B cell (primary cell): ENCODE measurements around the gene PHC2. TPM values are rescaled to one million over a fixed set of nuclear protein-coding genes. Genes with fewer than 3 reads are reported as not detected.

Source experiments
- ATAC-seq: fragments of 200-7000 bp; cut with Tn5 transposase; one replicate; pipeline ENCODE4 v1.10.0; 2021; ENCODE audit warnings: low read depth, mild to moderate bottlenecking, moderate number of reproducible peaks, moderate library complexity
- CTCF ChIA-PET: fragments of 350-600 bp; sonication (Branson Sonifier 250); formaldehyde crosslinking; loops from one replicate; lab custom pipeline; 2021; ENCODE audit warnings: antibody characterized with exemption, inconsistent platforms; lab: Charles Lee
- POLR2A ChIA-PET: fragments of 350-600 bp; sonication (Branson Sonifier 250); formaldehyde crosslinking; loops from one replicate; lab custom pipeline; 2021; ENCODE audit warnings: antibody characterized with exemption; lab: Charles Lee
- DNase-seq: peaks from one replicate; pipeline ENCODE4 v3.0.0; 2013
- H2AFZ ChIP-seq: 2 replicates; pipeline ENCODE4 v1.6.1; 2012; ENCODE audit warnings: mild to moderate bottlenecking, low read depth, low read length; ENCODE audit not compliant: insufficient read depth, poor library complexity, severe bottlenecking
- H3K27ac ChIP-seq, 2 donors: 1 replicate in 1 of 2; 2 replicates in 1 of 2; pipeline ENCODE4 v1.5.1; 2012 to 2013; ENCODE audit warnings: low read length in 2 of 2, mild to moderate bottlenecking in 2 of 2, moderate library complexity in 1 of 2
- H3K27me3 ChIP-seq, 4 experiments: fragments of 200-600 bp in 1 of 4; sonication (generic) in 1 of 4; replicated peaks in 1 of 4; 1 replicate in 2 of 4; 2 replicates in 2 of 4; pipeline versions ENCODE4 v1.6.1 to v1.7.0; 2013 to 2016; ENCODE audit warnings: low read length in 3 of 4, mild to moderate bottlenecking in 2 of 4, mixed read lengths in 1 of 4, moderate library complexity in 1 of 4; ENCODE audit not compliant: insufficient read depth in 4 of 4, control insufficient read depth in 3 of 4; ENCODE audit errors: control extremely low read depth in 1 of 4
- H3K36me3 ChIP-seq, 2 experiments: replicated peaks in 1 of 2; 1 replicate in 1 of 2; 2 replicates in 1 of 2; pipeline versions ENCODE4 v1.6.1 to v1.7.1; 2013; ENCODE audit warnings: low read length in 1 of 2; ENCODE audit not compliant: insufficient read depth in 2 of 2, control insufficient read depth in 1 of 2; ENCODE audit errors: control extremely low read depth in 1 of 2, extremely low read depth in 1 of 2
- H3K4me1 ChIP-seq, 2 donors: fragments of 200-600 bp in 1 of 2; sonication (generic) in 1 of 2; 1 replicate in 1 of 2; 2 replicates in 1 of 2; pipeline versions ENCODE4 v1.5.1 to v1.6.1; 2013 to 2017; ENCODE audit warnings: low read length in 2 of 2; ENCODE audit not compliant: control insufficient read depth in 2 of 2, insufficient read depth in 2 of 2
- H3K4me2 ChIP-seq: replicated peaks from 2 replicates; pipeline ENCODE3; 2012; ENCODE audit warnings: mild to moderate bottlenecking, low read depth, low read length; ENCODE audit not compliant: poor library complexity, severe bottlenecking
- H3K4me3 ChIP-seq, 5 experiments: fragments of 200-600 bp in 1 of 5; sonication (generic) in 1 of 5; 1 replicate in 3 of 5; 2 replicates in 2 of 5; pipeline versions ENCODE4 v1.5.1 to v1.7.0; 2011 to 2016; ENCODE audit warnings: low read length in 4 of 5, mild to moderate bottlenecking in 4 of 5, low read depth in 2 of 5, control low read depth in 1 of 5, moderate library complexity in 1 of 5; ENCODE audit not compliant: insufficient read depth in 1 of 5; ENCODE audit errors: control extremely low read depth in 1 of 5, extremely low read depth in 1 of 5
- H3K79me2 ChIP-seq: fragments of 200-600 bp; sonication (generic); one replicate; pipeline ENCODE4 v1.6.0; 2016; ENCODE audit warnings: low read length; ENCODE audit not compliant: control insufficient read depth, insufficient read depth
- H3K9ac ChIP-seq: fragments of 200-600 bp; sonication (generic); 2 replicates; pipeline ENCODE4 v1.6.1; 2017; ENCODE audit warnings: mild to moderate bottlenecking, low read length, moderate library complexity
- H3K9me3 ChIP-seq, 3 donors: one replicate each; pipeline versions ENCODE4 v1.6.1 to v1.7.1; 2013; ENCODE audit warnings: low read length in 2 of 3; ENCODE audit not compliant: control insufficient read depth in 2 of 3, insufficient read depth in 1 of 3; ENCODE audit errors: control extremely low read depth in 1 of 3
- H4K20me1 ChIP-seq: 2 replicates; pipeline ENCODE4 v1.6.0; 2012; ENCODE audit warnings: mild to moderate bottlenecking, low read length; ENCODE audit not compliant: insufficient read depth, control insufficient read depth, poor library complexity, severe bottlenecking
- H3K27ac Mint-ChIP-seq: one replicate; pipeline ENCODE4 v1.8.0; 2021; ENCODE audit warnings: mixed read lengths
- H3K27me3 Mint-ChIP-seq: one replicate; pipeline ENCODE4 v1.8.0; 2021; ENCODE audit warnings: mixed read lengths
- H3K4me1 Mint-ChIP-seq: one replicate; pipeline ENCODE4 v1.8.0; 2021; ENCODE audit warnings: mixed read lengths
- H3K4me3 Mint-ChIP-seq: one replicate; pipeline ENCODE4 v1.8.0; 2021; ENCODE audit warnings: mixed read lengths
- H3K9me3 Mint-ChIP-seq: one replicate; pipeline ENCODE4 v1.8.0; 2022; ENCODE audit warnings: mixed read lengths; ENCODE audit not compliant: insufficient read depth
- CTCF ChIP-seq: fragments of 200-600 bp; IDR thresholded peaks from one replicate; pipeline ENCODE4 v1.8.0; 2022; ENCODE audit warnings: antibody characterized with exemption, mild to moderate bottlenecking
- EZH2 ChIP-seq: IDR thresholded peaks from 2 replicates; pipeline ENCODE4 v1.6.1; 2012; ENCODE audit warnings: borderline replicate concordance, low read depth, mild to moderate bottlenecking, moderate library complexity, low read length; ENCODE audit not compliant: insufficient read depth, poor library complexity, severe bottlenecking
- WGBS: methylation state at CpG from one replicate; pipeline ENCODE4 v1.1.5; 2013; ENCODE audit warnings: missing lambda C conversion rate; ENCODE audit not compliant: insufficient coverage; 5-methylcytosine and 5-hydroxymethylcytosine counted together
- intact Hi-C: fragments of 100-400 bp; cut with micrococcal nuclease; formaldehyde crosslinking; loops from one replicate; pipeline ENCODE4 v1.10.0; 2022
- polyA plus RNA-seq: library from polyadenylated mRNA; depleted of rRNA; stranded (reverse); fragments of >200 nt; gene quantifications from 2 replicates; pipeline ENCODE4 v1.2.3, GENCODE V29; 2012
- total RNA-seq, 2 donors: library from RNA; stranded (reverse); fragments of 120-200 nt in 1 of 2; gene quantifications; 1 replicate in 1 of 2; 2 replicates in 1 of 2; pipeline versions ENCODE4 v1.2.3 to v1.2.4, GENCODE V29; 2013 to 2022

PHC2 gene
- total and polyA plus RNA-seq, 2 donors (not counting 1 experiment from before 2014, with no cell fraction given) = 23.1 to 23.4 TPM

- no peak overlapping the region for H3K9ac ChIP-seq
- ChIA-PET CTCF (interaction anchor here (1.1 kb wide), 1 partner anchor 132 kb away, joined by 4 read pairs; no protein-coding TSS in a partner anchor), POLR2A (no interaction called here)
- ATAC-seq (no peak), DNase-seq (no peak)
- no peak overlapping the region for H2AFZ ChIP-seq
- no peaks in the 10 kb centered on the region for H3K9me3 Mint-ChIP-seq
- H3K4me1 ChIP-seq = peaks cover 11 to 12% of the 10 kb centered on the region in 2 donors
- H3K36me3 ChIP-seq = no peaks in the 10 kb centered on the region
- WGBS = 100% methylated on average over 2 of the region's 2 CpGs
- H3K4me3 ChIP-seq = no peak overlapping the region
- no peak overlapping the region for H3K27ac Mint-ChIP-seq
- H3K4me1 Mint-ChIP-seq = peaks cover 5% of the 10 kb centered on the region
- no peaks in the 10 kb centered on the region for H4K20me1 ChIP-seq
- H3K9me3 ChIP-seq = peaks cover 0 to 1% (median 0%) of the 10 kb centered on the region in 3 donors
- TF ChIP-seq EZH2 (no peak), CTCF (no peak)
- H3K4me3 Mint-ChIP-seq = no peak overlapping the region
- H3K27me3 Mint-ChIP-seq = peaks cover 18% of the 10 kb centered on the region
- peaks cover 2 to 26% (median 12%) of the 10 kb centered on the region in 4 experiments for H3K27me3 ChIP-seq
- H3K27ac ChIP-seq = no peak overlapping the region
- H3K4me2 ChIP-seq = no peak overlapping the region
- H3K79me2 ChIP-seq = no peaks in the 10 kb centered on the region
- intact Hi-C loops = no loop called here
Measured at GRCh38 chr1:33428661-33429060, 2.2 kb downstream of the PHC2 start.

GRCh38 chr1:33426916-33427315, 4.0 kb downstream of the PHC2 start:
- Histone ChIP-seq H3K27me3 (peaks cover 2 to 26% (median 12%) of the 10 kb centered on the region in 4 experiments), H2AFZ (no peak overlapping the region), H3K4me3 (no peak overlapping the region), H3K36me3 (no peaks in the 10 kb centered on the region), H3K4me2 (no peak overlapping the region), H4K20me1 (no peaks in the 10 kb centered on the region), H3K79me2 (no peaks in the 10 kb centered on the region), H3K27ac (no peak overlapping the region), H3K9me3 (peaks cover 0 to 1% (median 0%) of the 10 kb centered on the region in 3 donors), H3K4me1 (peaks cover 11 to 12% of the 10 kb centered on the region in 2 donors), H3K9ac (no peak overlapping the region)
- no CpG with 5 or more reads among the region's 3 CpGs for WGBS
- DNase-seq (no peak), ATAC-seq (no peak)
- ChIA-PET CTCF (no interaction called here), POLR2A (no interaction called here)
- intact Hi-C loops = no loop called here
- Mint-ChIP-seq H3K4me3 (no peak overlapping the region), H3K9me3 (no peaks in the 10 kb centered on the region), H3K4me1 (peaks cover 5% of the 10 kb centered on the region), H3K27ac (no peak overlapping the region), H3K27me3 (peaks cover 20% of the 10 kb centered on the region)
- TF ChIP-seq EZH2 (no peak), CTCF (no peak)
